Measurements from ENCODE around the gene SLC6A11. TPM values are rescaled to one million over a fixed set of nuclear protein-coding genes. Genes with fewer than 3 reads are reported as not detected.
A peak's percentile ranks its signal among the peaks of the same experiment; 100 is the strongest.

Gene SLC6A11
- total RNA-seq, 1 experiment from 2014 or later, result 1.5 TPM

DNA sequence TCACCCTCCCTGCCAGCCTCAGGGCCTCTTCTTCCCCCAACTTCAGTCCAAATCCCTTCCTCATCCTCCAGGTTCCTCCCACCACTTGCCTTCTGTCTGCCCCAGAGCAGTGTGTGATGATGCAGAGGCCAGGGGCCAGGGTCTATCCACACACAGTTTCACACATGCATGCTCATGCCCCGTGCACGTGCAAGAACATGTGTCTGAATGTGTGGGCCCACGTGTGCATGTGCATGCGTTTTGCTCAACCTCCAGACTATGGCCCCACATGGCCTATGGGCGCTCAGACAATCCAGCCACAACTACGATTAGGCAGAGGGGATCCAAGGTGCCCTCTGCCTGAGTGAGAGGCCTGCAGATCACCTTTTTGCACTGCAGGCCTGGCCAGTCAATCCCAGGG is 144.2 kb downstream of the SLC6A11 start:
- Histone ChIP-seq H3K79me1 (ENCODE audit: insufficient read depth, low read depth, low read length, poor library complexity, severe bottlenecking) (no peaks in the 10 kb centered on the region), H3K4ac (ENCODE audit: low read depth, low read length) (no peak overlapping the region), H4K8ac (replicated peaks; ENCODE audit: insufficient read length, low read depth, low read length) (no peak overlapping the region), H4K5ac (ENCODE audit: insufficient read length, low read depth, low read length) (no peak overlapping the region), H2BK12ac (ENCODE audit: insufficient read length, low read depth, low read length) (no peak overlapping the region), H2AK5ac (ENCODE audit: insufficient read length, low read length) (no peak overlapping the region), H2BK120ac (ENCODE audit: low read depth, low read length, poor library complexity, severe bottlenecking) (no peak overlapping the region), H4K20me1 (ENCODE audit: control insufficient read depth, insufficient read depth, insufficient read length) (no peaks in the 10 kb centered on the region), H2BK15ac (ENCODE audit: low read depth, low read length) (no peak overlapping the region), H3T11ph (ENCODE audit: low read length) (no peak overlapping the region), H3K23me2 (ENCODE audit: insufficient read length, low read depth, low read length, poor library complexity, severe bottlenecking) (no peaks in the 10 kb centered on the region), H3K23ac (ENCODE audit: insufficient read length, low read depth, low read length) (no peak overlapping the region), H2BK20ac (ENCODE audit: low read depth, low read length, poor library complexity, severe bottlenecking) (no peak overlapping the region), H4K91ac (ENCODE audit: insufficient read length, low read depth, low read length) (no peak overlapping the region), H3K27me3 (ENCODE audit: insufficient read depth, low read length) (no peaks in the 10 kb centered on the region), H3K56ac (ENCODE audit: insufficient read length, low read depth, low read length) (no peak overlapping the region), H3K27ac (ENCODE audit: insufficient read length, low read depth, low read length) (no peak overlapping the region), H3K14ac (ENCODE audit: insufficient read depth, low read length) (no peak overlapping the region), H3K4me1 (ENCODE audit: insufficient read depth, low read length) (no peaks in the 10 kb centered on the region), H3K4me2 (ENCODE audit: insufficient read depth, insufficient read length, low read length) (no peak overlapping the region), H3K18ac (ENCODE audit: insufficient read length, low read depth, low read length) (no peak overlapping the region), H2AFZ (ENCODE audit: low read length) (no peak overlapping the region), H2BK5ac (ENCODE audit: insufficient read length, low read length) (no peak overlapping the region), H3K9ac (ENCODE audit: extremely low read depth, insufficient read length, low read length) (no peak overlapping the region), H3K79me2 (ENCODE audit: insufficient read depth, low read length) (no peaks in the 10 kb centered on the region), H3K9me3 (ENCODE audit: control insufficient read depth, low read depth, low read length) (no peaks in the 10 kb centered on the region)
- no peak overlapping the region for H3K4me3 Mint-ChIP-seq
- H3K4me1 Mint-ChIP-seq, result peaks cover 0 to 4% of the 10 kb centered on the region in 2 experiments; a peak in 1 of 4 replicates
- H3K27ac Mint-ChIP-seq, result peak overlapping the region in 1 of 3 experiments; percentile 31; a peak in 2 of 7 replicates
- no CpG with 5 or more reads among the region's 6 CpGs for WGBS (ENCODE audit: extremely low coverage, insufficient read length, low lambda C conversion rate)
- H3K36me3 Mint-ChIP-seq (ENCODE audit: insufficient read depth in 1 of 3, low read depth in 3 of 3), result no peaks in the 10 kb centered on the region; a peak in 1 of 7 replicates
- DNase-seq, result no peak
- TF ChIP-seq, protein P1, sequence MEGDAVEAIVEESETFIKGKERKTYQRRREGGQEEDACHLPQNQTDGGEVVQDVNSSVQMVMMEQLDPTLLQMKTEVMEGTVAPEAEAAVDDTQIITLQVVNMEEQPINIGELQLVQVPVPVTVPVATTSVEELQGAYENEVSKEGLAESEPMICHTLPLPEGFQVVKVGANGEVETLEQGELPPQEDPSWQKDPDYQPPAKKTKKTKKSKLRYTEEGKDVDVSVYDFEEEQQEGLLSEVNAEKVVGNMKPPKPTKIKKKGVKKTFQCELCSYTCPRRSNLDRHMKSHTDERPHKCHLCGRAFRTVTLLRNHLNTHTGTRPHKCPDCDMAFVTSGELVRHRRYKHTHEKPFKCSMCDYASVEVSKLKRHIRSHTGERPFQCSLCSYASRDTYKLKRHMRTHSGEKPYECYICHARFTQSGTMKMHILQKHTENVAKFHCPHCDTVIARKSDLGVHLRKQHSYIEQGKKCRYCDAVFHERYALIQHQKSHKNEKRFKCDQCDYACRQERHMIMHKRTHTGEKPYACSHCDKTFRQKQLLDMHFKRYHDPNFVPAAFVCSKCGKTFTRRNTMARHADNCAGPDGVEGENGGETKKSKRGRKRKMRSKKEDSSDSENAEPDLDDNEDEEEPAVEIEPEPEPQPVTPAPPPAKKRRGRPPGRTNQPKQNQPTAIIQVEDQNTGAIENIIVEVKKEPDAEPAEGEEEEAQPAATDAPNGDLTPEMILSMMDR (conservative IDR thresholded peaks at IDR 0.05), result no peak
- no peaks in the 10 kb centered on the region for H3K9me3 Mint-ChIP-seq
- H3K27me3 Mint-ChIP-seq (ENCODE audit: low read depth), result peaks cover 31% of the 10 kb centered on the region
